Natural killer cell treated with Interleukin-12 subunit alpha and Interleukin-12 subunit beta and Interleukin-15 and Interleukin-18, amount 100 ng/mL, for 72 hours (primary cell): ENCODE data around the gene CAMKK2. TPM values are rescaled to one million over a fixed set of nuclear protein-coding genes. Genes with fewer than 3 reads are reported as not detected.
A peak's percentile ranks its signal among the peaks of the same experiment; 100 is the strongest.

Experiments
- ATAC-seq, 2 donors: fragments of 150-1000 bp; cut with Tn5 transposase in 1 of 2; sonication (Bioruptor Pico), chemical (Tn5 transposase) in 1 of 2; 2 replicates each; pipeline ENCODE4 v1.10.0; 2021
- DNase-seq: peaks from one replicate; pipeline ENCODE4 v3.0.0; 2022; ENCODE audit warnings: low spot score
- H3K27ac Mint-ChIP-seq, 2 donors: 1 replicate in 1 of 2; 2 replicates in 1 of 2; pipeline ENCODE4 v1.8.0; 2022; ENCODE audit warnings: mixed read lengths in 2 of 2, mild to moderate bottlenecking in 1 of 2, moderate library complexity in 1 of 2
- H3K27me3 Mint-ChIP-seq, 2 donors: 1 replicate in 1 of 2; 2 replicates in 1 of 2; pipeline ENCODE4 v1.8.0; 2022; ENCODE audit warnings: mixed read lengths in 2 of 2
- H3K36me3 Mint-ChIP-seq: one replicate; pipeline ENCODE4 v1.8.0; 2022; ENCODE audit warnings: mixed read lengths
- H3K4me1 Mint-ChIP-seq, 2 donors: 1 replicate in 1 of 2; 2 replicates in 1 of 2; pipeline ENCODE4 v1.8.0; 2022; ENCODE audit warnings: low read depth in 2 of 2, mixed read lengths in 2 of 2, mild to moderate bottlenecking in 1 of 2
- H3K4me3 Mint-ChIP-seq: one replicate; pipeline ENCODE4 v1.8.0; 2022; ENCODE audit warnings: mixed read lengths
- H3K9me3 Mint-ChIP-seq: 2 replicates; pipeline ENCODE4 v1.8.0; 2022; ENCODE audit warnings: mixed read lengths
- total RNA-seq, 2 donors: library from RNA; stranded (reverse); gene quantifications; one replicate each; pipeline ENCODE4 v1.2.3, GENCODE V29; 2022

CAMKK2 gene
- total RNA-seq, 2 donors from 2014 or later = 24.7 to 48.4 TPM

- Mint-ChIP-seq H3K4me3 (no peak overlapping the region), H3K9me3 (no peaks in the 10 kb centered on the region), H3K27ac (peak overlapping the region in 1 of 2 donors; percentile 35), H3K4me1 (peaks cover 20 to 23% of the 10 kb centered on the region in 2 donors), H3K36me3 (no peaks in the 10 kb centered on the region), H3K27me3 (no peaks in the 10 kb centered on the region)
- ATAC-seq = no peak
- no peak for DNase-seq
Observed at GRCh38 chr12:121226399-121226798, 70.1 kb downstream of the CAMKK2 start.

- Mint-ChIP-seq H3K4me1 (peaks cover 20 to 24% of the 10 kb centered on the region in 2 donors), H3K36me3 (no peaks in the 10 kb centered on the region), H3K27me3 (no peaks in the 10 kb centered on the region), H3K4me3 (peak overlapping the region; percentile 59), H3K9me3 (no peaks in the 10 kb centered on the region), H3K27ac (peak overlapping the region; percentile 64 to 80)
- DNase-seq (no peak), ATAC-seq (peak; percentile 64 to 78)
Observed at GRCh38 chr12:121224591-121224990, 71.9 kb downstream of the CAMKK2 start.

- peak; percentile 73 for ATAC-seq
- peaks cover 20 to 27% of the 10 kb centered on the region in 2 donors for H3K4me1 Mint-ChIP-seq
- peak overlapping the region; percentile 54 for H3K4me3 Mint-ChIP-seq
- no peaks in the 10 kb centered on the region for H3K36me3 Mint-ChIP-seq
- H3K9me3 Mint-ChIP-seq = no peaks in the 10 kb centered on the region
- H3K27me3 Mint-ChIP-seq = no peaks in the 10 kb centered on the region
- no peak for DNase-seq
- peak overlapping the region; percentile 64 to 80 for H3K27ac Mint-ChIP-seq
Observed at GRCh38 chr12:121223292-121224285, 72.9 kb downstream of the CAMKK2 start.

- peaks cover 20 to 27% of the 10 kb centered on the region in 2 donors for H3K4me1 Mint-ChIP-seq
- ATAC-seq (peak; percentile 28 to 35), DNase-seq (no peak)
- no peak overlapping the region for H3K4me3 Mint-ChIP-seq
- no peaks in the 10 kb centered on the region for H3K9me3 Mint-ChIP-seq
- no peaks in the 10 kb centered on the region for H3K27me3 Mint-ChIP-seq
- H3K36me3 Mint-ChIP-seq = no peaks in the 10 kb centered on the region
- H3K27ac Mint-ChIP-seq = peak overlapping the region; percentile 64 to 80
Observed at GRCh38 chr12:121222847-121223246, 73.7 kb downstream of the CAMKK2 start.

- no peak for DNase-seq
- Mint-ChIP-seq H3K9me3 (no peaks in the 10 kb centered on the region), H3K27ac (peak overlapping the region in 1 of 2 donors; percentile 22), H3K4me1 (peaks cover 29 to 39% of the 10 kb centered on the region in 2 donors), H3K4me3 (no peak overlapping the region), H3K36me3 (peaks cover 5% of the 10 kb centered on the region), H3K27me3 (no peaks in the 10 kb centered on the region)
- ATAC-seq = no peak
Observed at GRCh38 chr12:121219353-121219986, 77.0 kb downstream of the CAMKK2 start.

GRCh38 chr12:121218588-121219352, 77.7 kb downstream of the CAMKK2 start:
- no peak overlapping the region for H3K4me3 Mint-ChIP-seq
- no peak for DNase-seq
- H3K36me3 Mint-ChIP-seq = peaks cover 5% of the 10 kb centered on the region
- ATAC-seq = no peak
- H3K4me1 Mint-ChIP-seq = peaks cover 29 to 40% of the 10 kb centered on the region in 2 donors
- no peaks in the 10 kb centered on the region for H3K27me3 Mint-ChIP-seq
- H3K9me3 Mint-ChIP-seq = no peaks in the 10 kb centered on the region
- peak overlapping the region in 1 of 2 donors; percentile 45 for H3K27ac Mint-ChIP-seq

- Mint-ChIP-seq H3K9me3 (no peaks in the 10 kb centered on the region), H3K4me3 (no peak overlapping the region), H3K36me3 (peaks cover 5% of the 10 kb centered on the region), H3K4me1 (peaks cover 22 to 33% of the 10 kb centered on the region in 2 donors), H3K27me3 (no peaks in the 10 kb centered on the region), H3K27ac (peak overlapping the region in 1 of 2 donors; percentile 45)
- DNase-seq = no peak
- no peak for ATAC-seq
Observed at GRCh38 chr12:121217761-121218160, 78.7 kb downstream of the CAMKK2 start.

GRCh38 chr12:121217063-121217462, 79.4 kb downstream of the CAMKK2 start:
- H3K4me1 Mint-ChIP-seq = peaks cover 19 to 31% of the 10 kb centered on the region in 2 donors
- H3K27me3 Mint-ChIP-seq = no peaks in the 10 kb centered on the region
- peaks cover 5% of the 10 kb centered on the region for H3K36me3 Mint-ChIP-seq

GRCh38 chr12:121216102-121216501, 80.4 kb downstream of the CAMKK2 start:
- no peaks in the 10 kb centered on the region for H3K9me3 Mint-ChIP-seq
- peaks cover 23 to 35% of the 10 kb centered on the region in 2 donors for H3K4me1 Mint-ChIP-seq
- ATAC-seq = no peak
- no peak overlapping the region for H3K4me3 Mint-ChIP-seq
- H3K27me3 Mint-ChIP-seq = no peaks in the 10 kb centered on the region
- H3K27ac Mint-ChIP-seq = peak overlapping the region; percentile 63 to 92
- H3K36me3 Mint-ChIP-seq = peaks cover 5% of the 10 kb centered on the region
- no peak for DNase-seq

More at GRCh38 chr12:121217063-121217462, 79.4 kb downstream of the CAMKK2 start:
- DNase-seq (no peak), ATAC-seq (no peak)
- Mint-ChIP-seq H3K4me3 (no peak overlapping the region), H3K27ac (peak overlapping the region in 1 of 2 donors; percentile 69), H3K9me3 (no peaks in the 10 kb centered on the region)

GRCh38 chr12:121214855-121215745, 81.4 kb downstream of the CAMKK2 start:
- no peaks in the 10 kb centered on the region for H3K9me3 Mint-ChIP-seq
- H3K4me1 Mint-ChIP-seq = peaks cover 28 to 37% of the 10 kb centered on the region in 2 donors
- peak overlapping the region; percentile 63 to 92 for H3K27ac Mint-ChIP-seq
- no peak for DNase-seq
- peaks cover 5% of the 10 kb centered on the region for H3K36me3 Mint-ChIP-seq
- peak overlapping the region; percentile 56 for H3K4me3 Mint-ChIP-seq
- peak; percentile 58 to 61 for ATAC-seq
- H3K27me3 Mint-ChIP-seq = no peaks in the 10 kb centered on the region

- Mint-ChIP-seq H3K27ac (peak overlapping the region; percentile 63 to 92), H3K27me3 (no peaks in the 10 kb centered on the region), H3K4me3 (peak overlapping the region; percentile 56), H3K4me1 (peaks cover 28 to 40% of the 10 kb centered on the region in 2 donors), H3K36me3 (peaks cover 5% of the 10 kb centered on the region), H3K9me3 (no peaks in the 10 kb centered on the region)
- DNase-seq (peak; percentile 79), ATAC-seq (peak; percentile 62 to 80)
Observed at GRCh38 chr12:121214166-121214777, 82.2 kb downstream of the CAMKK2 start.

- H3K4me1 Mint-ChIP-seq = peaks cover 28 to 42% of the 10 kb centered on the region in 2 donors
- ATAC-seq (no peak), DNase-seq (no peak)
- peaks cover 5% of the 10 kb centered on the region for H3K36me3 Mint-ChIP-seq
- no peaks in the 10 kb centered on the region for H3K27me3 Mint-ChIP-seq
- no peaks in the 10 kb centered on the region for H3K9me3 Mint-ChIP-seq
- peak overlapping the region in 1 of 2 donors; percentile 92 for H3K27ac Mint-ChIP-seq
- peak overlapping the region; percentile 27 for H3K4me3 Mint-ChIP-seq
Observed at GRCh38 chr12:121212875-121213274, 83.6 kb downstream of the CAMKK2 start.
